ENCODE results near the gene CFAP65. TPM values are rescaled to one million over a fixed set of nuclear protein-coding genes. Genes with fewer than 3 reads are reported as not detected.

CFAP65 gene
- total and polyA plus RNA-seq, 2 of the 13 experiments (the other 11 are each of a cell fraction or from before 2014, with no cell fraction given) = 0.05 TPM; not detected in 1

GRCh38 chr2:219016721-219017120, 24.6 kb downstream of the CFAP65 start:
- intact Hi-C loops (cut with micrococcal nuclease; ENCODE audit: unreplicated experiment) = no loop called here
- Histone ChIP-seq H3K79me2 (ENCODE audit: insufficient read depth, low read length) (no peaks in the 10 kb centered on the region), H3K4me3 (replicated peaks in 1 of 3; ENCODE audit: insufficient read depth in 1 of 3, low read depth in 2 of 3, low read length in 3 of 3) (no peak overlapping the region), H3K36me3 (replicated peaks in 1 of 2; ENCODE audit: control insufficient read depth in 1 of 2, insufficient read depth in 2 of 2, low read length in 2 of 2) (no peaks in the 10 kb centered on the region), H3K4me1 (ENCODE audit: insufficient read depth, low read length) (no peaks in the 10 kb centered on the region), H4K20me1 (ENCODE audit: insufficient read depth, low read length) (peaks cover 9% of the 10 kb centered on the region; the same call in 1 of the 2 replicates), H3K27me3 (ENCODE audit: control insufficient read depth in 1 of 2, insufficient read depth in 2 of 2, low read length in 2 of 2) (peaks cover 33 to 85% of the 10 kb centered on the region in 2 experiments), H2AFZ (ENCODE audit: low read length) (no peak overlapping the region), H3K9me3 (ENCODE audit: low read length) (no peaks in the 10 kb centered on the region), H3K9ac (ENCODE audit: insufficient read depth, low read depth, low read length) (no peak overlapping the region), H3K4me2 (ENCODE audit: low read depth, low read length) (no peak overlapping the region), H3K27ac (ENCODE audit: extremely low read length, insufficient read depth, low read length) (no peak overlapping the region)
- BruUV-seq (replicated peaks) = no TSS peak
- ATAC-seq (no peak), DNase-seq (ENCODE audit: low spot score) (no peak), FAIRE-seq (no peak)
- ChIA-PET CTCF (ENCODE audit: low intra/inter-chr PET ratio, low total read pairs) (no interaction called here), POLR2A (no interaction called here)
- 62% methylated on average over 11 of the region's 11 CpGs for WGBS (ENCODE audit: low lambda C conversion rate)
- in situ Hi-C loops (cut with HindIII; ENCODE audit: extremely low pct_ligation_motif_present, low pct_unique_long_range_greater_than_20kb) = no loop called here
- TF ChIP-seq ZMYM3 (CRISPR knock-in tag; IDR thresholded peaks at IDR 0.05) = no peak
- TF ChIP-seq ZNF629 (CRISPR knock-in tag; conservative IDR thresholded peaks at IDR 0.05) = no peak
- no peak for TF ChIP-seq PITX1 (CRISPR knock-in tag; IDR thresholded peaks at IDR 0.05)
- no peak for TF ChIP-seq TMF1 (CRISPR knock-in tag; IDR thresholded peaks at IDR 0.05; ENCODE audit: low read depth)
- no peak for TF ChIP-seq SOX13 (IDR thresholded peaks at IDR 0.05)
- no peak for TF ChIP-seq SOX13 (CRISPR knock-in tag; conservative IDR thresholded peaks at IDR 0.05 in 1 of 2, IDR thresholded peaks at IDR 0.05 in 1 of 2)
- TF ChIP-seq SRF (IDR thresholded peaks at IDR 0.05; ENCODE audit: low read depth, low read length) = no peak
- no peak for TF ChIP-seq ZNF775 (CRISPR knock-in tag; IDR thresholded peaks at IDR 0.05; ENCODE audit: borderline replicate concordance)

GRCh38 chr2:219010873-219011272, 30.4 kb downstream of the CFAP65 start:
- WGBS (ENCODE audit: low lambda C conversion rate) = 42% methylated on average over 5 of the region's 5 CpGs
- H3K4me3 ChIP-seq (replicated peaks in 1 of 3; ENCODE audit: insufficient read depth in 1 of 3, low read depth in 2 of 3, low read length in 3 of 3) = no peak overlapping the region
- H3K27me3 ChIP-seq (ENCODE audit: control insufficient read depth in 1 of 2, insufficient read depth in 2 of 2, low read length in 2 of 2) = peaks cover 12 to 49% of the 10 kb centered on the region in 2 experiments
- BruUV-seq (replicated peaks) = no TSS peak
- no peak overlapping the region for H3K4me2 ChIP-seq (ENCODE audit: low read depth, low read length)
- no peak for DNase-seq (ENCODE audit: low spot score)
- peaks cover 7% of the 10 kb centered on the region; the same call in 1 of the 2 replicates for H3K4me1 ChIP-seq (ENCODE audit: insufficient read depth, low read length)
- H3K9me3 ChIP-seq (ENCODE audit: low read length) = no peaks in the 10 kb centered on the region
- no peak for ATAC-seq
- no peaks in the 10 kb centered on the region for H3K36me3 ChIP-seq (replicated peaks in 1 of 2; ENCODE audit: control insufficient read depth in 1 of 2, insufficient read depth in 2 of 2, low read length in 2 of 2)
- in situ Hi-C loops (cut with HindIII; ENCODE audit: extremely low pct_ligation_motif_present, low pct_unique_long_range_greater_than_20kb) = no loop called here
- H2AFZ ChIP-seq (ENCODE audit: low read length) = no peak overlapping the region
- H3K79me2 ChIP-seq (ENCODE audit: insufficient read depth, low read length) = no peaks in the 10 kb centered on the region
- POLR2A ChIA-PET = no interaction called here
- intact Hi-C loops (cut with micrococcal nuclease; ENCODE audit: unreplicated experiment) = no loop called here
- no peak overlapping the region for H3K27ac ChIP-seq (ENCODE audit: extremely low read length, insufficient read depth, low read length)
- H4K20me1 ChIP-seq (ENCODE audit: insufficient read depth, low read length) = no peaks in the 10 kb centered on the region; the same call in 1 of the 2 replicates
- CTCF ChIA-PET (ENCODE audit: low intra/inter-chr PET ratio, low total read pairs) = interaction anchor here (1.2 to 2.9 kb wide), 2 partner anchors 108 to 144 kb away, joined by 3 to 13 read pairs; no protein-coding TSS in a partner anchor
- no peak for FAIRE-seq
- no peak overlapping the region for H3K9ac ChIP-seq (ENCODE audit: insufficient read depth, low read depth, low read length)
- TF ChIP-seq REL (CRISPR knock-in tag; conservative IDR thresholded peaks at IDR 0.05) = no peak
- no peak for TF ChIP-seq ZNF710 (CRISPR knock-in tag; IDR thresholded peaks at IDR 0.05; ENCODE audit: borderline replicate concordance)
- no peak for TF ChIP-seq GMEB1 (CRISPR knock-in tag; IDR thresholded peaks at IDR 0.05; ENCODE audit: borderline replicate concordance)
- no peak for TF ChIP-seq LRRFIP1 (CRISPR knock-in tag; conservative IDR thresholded peaks at IDR 0.05)
- no peak for TF ChIP-seq ZNF747 (CRISPR knock-in tag; IDR thresholded peaks at IDR 0.05; ENCODE audit: borderline replicate concordance)

Data from HepG2 (cell line).